HG02571 (cell line): ENCODE data around the gene PDE3A.

Experiments
- ATAC-seq: cut with Tn5 transposase; IDR thresholded peaks from one replicate; pipeline ENCODE4 v1.9.1; 2021; ENCODE audit warnings: mild to moderate bottlenecking, moderate library complexity; ENCODE audit not compliant: unreplicated experiment

Gene PDE3A

GRCh38 chr12:20657496-20657895, 289.2 kb downstream of the PDE3A start:
- no peak for ATAC-seq

- no peak for ATAC-seq
These were observed 313.0 kb downstream of the PDE3A start for GRCh38 chr12:20681334-20681733.

- no peak for ATAC-seq
These were observed 326.9 kb downstream of the PDE3A start, which contains the start of gene SLCO1C1 for GRCh38 chr12:20695232-20695631. SLCO1C1 (plus strand) TSS chr12:20695332; CDS start chr12:20699577, 4,245 bp downstream.

- no peak for ATAC-seq
These were observed 328.0 kb downstream of the PDE3A start for GRCh38 chr12:20696181-20696905.

- ATAC-seq = no peak
These were observed 332.8 kb downstream of the PDE3A start for GRCh38 chr12:20701106-20701505.

GRCh38 chr12:20704860-20705259, 336.5 kb downstream of the PDE3A start:
- ATAC-seq = no peak

GRCh38 chr12:20711846-20712245, 343.5 kb downstream of the PDE3A start:
- ATAC-seq = no peak

- ATAC-seq = no peak
These were observed 347.7 kb downstream of the PDE3A start for GRCh38 chr12:20716037-20716436.

- ATAC-seq = no peak
These were observed 348.6 kb downstream of the PDE3A start for GRCh38 chr12:20716985-20717384.

GRCh38 chr12:20718294-20718693, 350.0 kb downstream of the PDE3A start:
- no peak for ATAC-seq

- no peak for ATAC-seq
These were observed 353.8 kb downstream of the PDE3A start for GRCh38 chr12:20722142-20722541.

- ATAC-seq = no peak
These were observed 362.9 kb downstream of the PDE3A start for GRCh38 chr12:20731274-20731673.
